Thymus (tissue), 11 donors: ENCODE results near the gene ENTPD7. TPM values are rescaled to one million over a fixed set of nuclear protein-coding genes. Genes with fewer than 3 reads are reported as not detected.
"Not testable (repeated sequence)": the region's sequence is repeated elsewhere in the genome, so short reads cannot be mapped to it uniquely, and the experiment has no call there.

Experiments
- DNase-seq, 9 donors: peaks; one replicate each; pipeline ENCODE4 v3.0.0-alpha.2; 2013; ENCODE audit warnings: low spot score in 9 of 9, low read depth in 6 of 9, missing footprints in 1 of 9
- H3K27ac ChIP-seq, 2 donors: one replicate each; pipeline ENCODE4 v1.5.1; 2013; ENCODE audit warnings: control low read depth in 1 of 2, low read depth in 1 of 2, low read length in 1 of 2, mild to moderate bottlenecking in 1 of 2, moderate library complexity in 1 of 2
- H3K27me3 ChIP-seq, 2 donors: one replicate each; pipeline ENCODE4 v1.5.1; 2013; ENCODE audit warnings: low read length in 1 of 2; ENCODE audit not compliant: control insufficient read depth in 2 of 2, insufficient read depth in 1 of 2
- H3K36me3 ChIP-seq, 2 donors: one replicate each; pipeline ENCODE4 v1.5.1; 2013; ENCODE audit warnings: low read length in 1 of 2, mild to moderate bottlenecking in 1 of 2, moderate library complexity in 1 of 2; ENCODE audit not compliant: control insufficient read depth in 2 of 2, insufficient read depth in 2 of 2
- H3K4me1 ChIP-seq, 2 donors: one replicate each; pipeline ENCODE4 v1.5.1; 2013; ENCODE audit warnings: low read length in 2 of 2; ENCODE audit not compliant: control insufficient read depth in 2 of 2, insufficient read depth in 2 of 2
- H3K4me3 ChIP-seq, 2 donors: one replicate each; pipeline ENCODE4 v1.5.1; 2013; ENCODE audit warnings: low read length in 2 of 2, control low read depth in 1 of 2, mild to moderate bottlenecking in 1 of 2
- H3K9me3 ChIP-seq, 2 donors: one replicate each; pipeline ENCODE4 v1.5.1; 2013; ENCODE audit warnings: low read length in 1 of 2, mild to moderate bottlenecking in 1 of 2; ENCODE audit not compliant: control insufficient read depth in 2 of 2, insufficient read depth in 1 of 2
- WGBS: extraction: QIAGEN DNeasy Blood & Tissue Kit; methylation state at CpG from one replicate; pipeline ENCODE4 v1.1.7; 2013; 5-methylcytosine and 5-hydroxymethylcytosine counted together
- polyA plus RNA-seq: library from polyadenylated mRNA; stranded (reverse); fragments of 200-250 nt; gene quantifications from one replicate; pipeline ENCODE4 v1.2.3, GENCODE V29; 2013
- total RNA-seq: library from RNA; stranded (reverse); fragments of 120-200 nt; gene quantifications from one replicate; pipeline ENCODE4 v1.2.4, GENCODE V29; 2013
- donor health status: healthy.

The ENTPD7 gene
- total and polyA plus RNA-seq, 2 donors = 1.4 to 4.9 TPM

GRCh38 chr10:99619851-99620710, 39.2 kb upstream of the ENTPD7 start, which contains the start of gene SLC25A28:
Gene SLC25A28, minus strand, starts transcription at chr10:99620439. Its CDS starts 104 bp downstream, at chr10:99620335.
- Histone ChIP-seq H3K36me3 (no peaks in the 10 kb centered on the region), H3K4me1 (peaks cover 8 to 15% of the 10 kb centered on the region in 2 donors), H3K27ac (peak within 1 kb of the TSS; percentile 91 to 95), H3K9me3 (no peaks in the 10 kb centered on the region), H3K4me3 (peak within 1 kb of the TSS; percentile 70 to 90), H3K27me3 (peaks cover 0 to 7% of the 10 kb centered on the region in 2 donors)
- WGBS = under 1% methylated on average over 75 of the region's 75 CpGs
- peak in 8 of 9 donors; percentile 92 to 99 (median 98) for DNase-seq

- Histone ChIP-seq H3K27me3 (peaks cover 0 to 7% of the 10 kb centered on the region in 2 donors), H3K27ac (peak overlapping the region; percentile 91 to 95), H3K9me3 (no peaks in the 10 kb centered on the region), H3K4me3 (peak overlapping the region; percentile 70 to 90), H3K36me3 (no peaks in the 10 kb centered on the region), H3K4me1 (peaks cover 8 to 15% of the 10 kb centered on the region in 2 donors)
- peak in 3 of 9 donors; percentile 26 to 96 (median 46) for DNase-seq
- WGBS = under 1% methylated on average over 78 of the region's 78 CpGs
Observed at GRCh38 chr10:99620711-99621453, 38.4 kb upstream of the ENTPD7 start.

GRCh38 chr10:99621454-99622251, 37.7 kb upstream of the ENTPD7 start:
- H3K27me3 ChIP-seq = peaks cover 0 to 7% of the 10 kb centered on the region in 2 donors
- WGBS = 21% methylated on average over 31 of the region's 31 CpGs
- DNase-seq = no peak
- no peaks in the 10 kb centered on the region for H3K9me3 ChIP-seq
- H3K4me3 ChIP-seq = peak overlapping the region; percentile 70 to 90
- H3K27ac ChIP-seq = peak overlapping the region; percentile 91 to 95
- H3K36me3 ChIP-seq = no peaks in the 10 kb centered on the region
- peaks cover 8 to 15% of the 10 kb centered on the region in 2 donors for H3K4me1 ChIP-seq

- H3K27me3 ChIP-seq = peaks cover 0 to 7% of the 10 kb centered on the region in 2 donors
- H3K4me1 ChIP-seq = peaks cover 6 to 15% of the 10 kb centered on the region in 2 donors
- no peaks in the 10 kb centered on the region for H3K36me3 ChIP-seq
- H3K9me3 ChIP-seq = no peaks in the 10 kb centered on the region
- no peak for DNase-seq
- no peak overlapping the region for H3K4me3 ChIP-seq
- no peak overlapping the region for H3K27ac ChIP-seq
Observed at GRCh38 chr10:99623919-99624318, 35.4 kb upstream of the ENTPD7 start.

GRCh38 chr10:99625124-99625523, 34.2 kb upstream of the ENTPD7 start:
- H3K4me1 ChIP-seq, H3K36me3 ChIP-seq, H3K9me3 ChIP-seq, H3K4me3 ChIP-seq, DNase-seq, H3K27me3 ChIP-seq, H3K27ac ChIP-seq: not testable (repeated sequence)
- WGBS = 96% methylated on average over 3 of the region's 3 CpGs

GRCh38 chr10:99628923-99629624, 30.2 kb upstream of the ENTPD7 start:
- Histone ChIP-seq H3K9me3 (no peaks in the 10 kb centered on the region), H3K27ac (no peak overlapping the region), H3K36me3 (no peaks in the 10 kb centered on the region), H3K4me1 (no peaks in the 10 kb centered on the region), H3K27me3 (no peaks in the 10 kb centered on the region), H3K4me3 (no peak overlapping the region)
- WGBS = 93% methylated on average over 1 of the region's 1 CpG
- DNase-seq = no peak

- 92% methylated on average over 3 of the region's 3 CpGs for WGBS
- Histone ChIP-seq H3K27me3 (no peaks in the 10 kb centered on the region), H3K4me1 (no peaks in the 10 kb centered on the region), H3K4me3 (no peak overlapping the region), H3K27ac (peak overlapping the region in 1 of 2 donors; percentile 18), H3K36me3 (no peaks in the 10 kb centered on the region), H3K9me3 (no peaks in the 10 kb centered on the region)
- DNase-seq = no peak
Observed at GRCh38 chr10:99629625-99629978, 29.7 kb upstream of the ENTPD7 start.

GRCh38 chr10:99630433-99630832, 28.9 kb upstream of the ENTPD7 start:
- no peak for DNase-seq
- H3K9me3 ChIP-seq = no peaks in the 10 kb centered on the region
- H3K27ac ChIP-seq = no peak overlapping the region
- H3K4me1 ChIP-seq = no peaks in the 10 kb centered on the region
- H3K27me3 ChIP-seq = no peaks in the 10 kb centered on the region
- no peak overlapping the region for H3K4me3 ChIP-seq
- WGBS = 54% methylated on average over 2 of the region's 2 CpGs
- H3K36me3 ChIP-seq = no peaks in the 10 kb centered on the region
